Gastroesophageal sphincter (tissue), 4 donors: ENCODE results near the gene CNTNAP2. TPM values are rescaled to one million over a fixed set of nuclear protein-coding genes. Genes with fewer than 3 reads are reported as not detected.

ENCODE experiments used
- ATAC-seq: fragments of 150-250 bp; one replicate; pipeline ENCODE4 v1.9.1; 2016; ENCODE audit warnings: mild to moderate bottlenecking, moderate library complexity
- H3K27ac ChIP-seq, 4 donors: fragments of 200-600 bp; sonication (generic) in 3 of 4; 1 replicate in 3 of 4; 2 replicates in 1 of 4; pipeline ENCODE4 v1.5.1; 2016 to 2019
- H3K27me3 ChIP-seq: fragments of 200-600 bp; sonication (generic); one replicate; pipeline ENCODE4 v1.5.1; 2019
- H3K36me3 ChIP-seq, 2 donors: fragments of 200-600 bp; sonication (generic); one replicate each; pipeline ENCODE4 v1.5.1; 2019; ENCODE audit warnings: control low read depth in 1 of 2
- H3K4me1 ChIP-seq, 3 donors: fragments of 200-600 bp; sonication (generic); 1 replicate in 2 of 3; 2 replicates in 1 of 3; pipeline ENCODE4 v1.5.1; 2016 to 2019; ENCODE audit warnings: control low read depth in 2 of 3
- H3K4me3 ChIP-seq, 2 donors: fragments of 200-600 bp; sonication (generic); one replicate each; pipeline ENCODE4 v1.5.1; 2019; ENCODE audit warnings: mild to moderate bottlenecking in 1 of 2, moderate library complexity in 1 of 2
- H3K9me3 ChIP-seq, 3 donors: fragments of 200-600 bp; sonication (generic); one replicate each; pipeline ENCODE4 v1.5.1; 2017 to 2019; ENCODE audit warnings: control low read depth in 2 of 3
- CTCF ChIP-seq, 4 experiments: fragments of 200-600 bp in 2 of 4; fragments of 450-650 bp in 2 of 4; sonication (generic) in 1 of 4; IDR thresholded peaks; one replicate each; pipeline ENCODE4 v1.5.1; 2017 to 2019; ENCODE audit warnings: antibody characterized with exemption in 4 of 4, mild to moderate bottlenecking in 2 of 4, moderate library complexity in 2 of 4
- EP300 ChIP-seq: sonication (generic); formaldehyde crosslinking; IDR thresholded peaks from one replicate; pipeline ENCODE4 v1.6.1; 2017; ENCODE audit warnings: antibody characterized with exemption, mild to moderate bottlenecking
- POLR2A ChIP-seq, 2 donors: fragments of 450-650 bp; IDR thresholded peaks; one replicate each; pipeline ENCODE4 v1.6.1; 2017; ENCODE audit warnings: antibody characterized with exemption in 2 of 2, mild to moderate bottlenecking in 2 of 2, moderate library complexity in 1 of 2
- POLR2AphosphoS5 ChIP-seq: sonication (generic); formaldehyde crosslinking; IDR thresholded peaks from one replicate; pipeline ENCODE4 v1.6.1; 2017; ENCODE audit warnings: antibody characterized with exemption
- WGBS, 2 donors: methylation state at CpG; one replicate each; pipeline ENCODE4 v1.1.5; 2018; ENCODE audit warnings: low coverage in 1 of 2; 5-methylcytosine and 5-hydroxymethylcytosine counted together
- total RNA-seq, 4 donors: library from RNA; depleted of rRNA; stranded (reverse); fragments of >200 nt; gene quantifications; one replicate each; pipeline ENCODE4 v1.1.0, GENCODE V29; 2016

The CNTNAP2 gene
- total RNA-seq, 4 donors from 2014 or later: 1.5 to 8.9 (median 3.2) TPM

- no peak for ATAC-seq
Measured at GRCh38 chr7:147607157-147607800, 1490.7 kb downstream of the CNTNAP2 start.

GRCh38 chr7:147611431-147611830 is 1494.8 kb downstream of the CNTNAP2 start:
- no peak overlapping the region for H3K4me3 ChIP-seq
- no peaks in the 10 kb centered on the region for H3K4me1 ChIP-seq
- WGBS, 2 donors: 55 to 58% methylated on average over 1 of the region's 1 CpG
- no peaks in the 10 kb centered on the region for H3K36me3 ChIP-seq
- no peak for ATAC-seq
- no peak overlapping the region for H3K27ac ChIP-seq
- TF ChIP-seq EP300: no peak
- no peak for TF ChIP-seq POLR2AphosphoS5
- TF ChIP-seq CTCF (IDR thresholded peaks at IDR 0.05): no peak
- TF ChIP-seq POLR2A (IDR thresholded peaks at IDR 0.05): no peak
- no peaks in the 10 kb centered on the region for H3K9me3 ChIP-seq
- H3K27me3 ChIP-seq: no peaks in the 10 kb centered on the region

More at GRCh38 chr7:147607157-147607800, 1490.7 kb downstream of the CNTNAP2 start:
- no peak overlapping the region for H3K4me3 ChIP-seq
- no peaks in the 10 kb centered on the region for H3K9me3 ChIP-seq
- no peaks in the 10 kb centered on the region for H3K27me3 ChIP-seq
- H3K36me3 ChIP-seq: no peaks in the 10 kb centered on the region
- whole genome bisulfite sequencing, 2 donors: 34 to 55% methylated on average over 4 to 5 of the region's 5 CpGs
- no peak for TF ChIP-seq POLR2AphosphoS5
- no peak for TF ChIP-seq EP300
- no peak for TF ChIP-seq POLR2A (IDR thresholded peaks at IDR 0.05)
- TF ChIP-seq CTCF (IDR thresholded peaks at IDR 0.05): no peak
- H3K27ac ChIP-seq: no peak overlapping the region
- H3K4me1 ChIP-seq: no peaks in the 10 kb centered on the region

GRCh38 chr7:147635288-147635687 is 1518.7 kb downstream of the CNTNAP2 start:
- Histone ChIP-seq H3K9me3 (peaks cover 0 to 5% (median 0%) of the 10 kb centered on the region in 3 donors), H3K27me3 (no peaks in the 10 kb centered on the region), H3K4me3 (no peak overlapping the region), H3K36me3 (no peaks in the 10 kb centered on the region), H3K27ac (no peak overlapping the region), H3K4me1 (no peaks in the 10 kb centered on the region)
- TF ChIP-seq CTCF (IDR thresholded peaks at IDR 0.05): no peak
- no peak for ATAC-seq
- 89% methylated on average over 3 of the region's 3 CpGs; no CpG with 5 or more reads in 1 of the 2 donors for WGBS, 2 donors

- TF ChIP-seq POLR2AphosphoS5 (no peak), POLR2A (IDR thresholded peaks at IDR 0.05) (no peak), EP300 (no peak), CTCF (IDR thresholded peaks at IDR 0.05) (no peak)
- Histone ChIP-seq H3K4me1 (no peaks in the 10 kb centered on the region), H3K27me3 (no peaks in the 10 kb centered on the region), H3K4me3 (no peak overlapping the region), H3K27ac (no peak overlapping the region), H3K36me3 (no peaks in the 10 kb centered on the region), H3K9me3 (no peaks in the 10 kb centered on the region)
- 45 to 67% methylated on average over 2 of the region's 2 CpGs for WGBS, 2 donors
- no peak for ATAC-seq
Measured at GRCh38 chr7:147636553-147636952, 1520.0 kb downstream of the CNTNAP2 start.

- H3K4me3 ChIP-seq: no peak overlapping the region
- H3K27me3 ChIP-seq: no peaks in the 10 kb centered on the region
- H3K27ac ChIP-seq: no peak overlapping the region
- no peaks in the 10 kb centered on the region for H3K4me1 ChIP-seq
- no peak for TF ChIP-seq CTCF (IDR thresholded peaks at IDR 0.05)
- no peak for TF ChIP-seq EP300
- TF ChIP-seq POLR2AphosphoS5: no peak
- TF ChIP-seq POLR2A (IDR thresholded peaks at IDR 0.05): no peak
- no peak for ATAC-seq
- H3K36me3 ChIP-seq: no peaks in the 10 kb centered on the region
- no peaks in the 10 kb centered on the region for H3K9me3 ChIP-seq
Measured at GRCh38 chr7:147638566-147638965, 1522.0 kb downstream of the CNTNAP2 start.
